ENCODE results near the gene SPATA45.

GRCh38 chr1:212797681-212798080 is 49.8 kb downstream of the SPATA45 start:
- no peak for TF ChIP-seq SUZ12 (IDR thresholded peaks at IDR 0.05; ENCODE audit: extremely low read depth, insufficient read depth, insufficient read length)
- TF ChIP-seq YY1 (IDR thresholded peaks at IDR 0.05; ENCODE audit: insufficient read depth, insufficient read length) = no peak

All from NT2/D1 (cell line).